GM10266 (cell line): Measurements from ENCODE around the gene ALOX12.

Experiments
- DNase-seq: peaks from one replicate; pipeline ENCODE4 v3.0.0; 2012; ENCODE audit errors: extremely low spot score
- CTCF ChIP-seq: IDR thresholded peaks from 2 replicates; pipeline ENCODE4 v1.5.1; 2012; ENCODE audit warnings: mild to moderate bottlenecking, low read depth; ENCODE audit not compliant: control insufficient read depth, insufficient read depth; ENCODE audit errors: missing control alignments

Gene ALOX12

GRCh38 chr17:7002288-7003047 lies 6.6 kb downstream of the ALOX12 start:
- TF ChIP-seq CTCF = no peak
- no peak for DNase-seq

- no peak for TF ChIP-seq CTCF
- no peak for DNase-seq
Measured at GRCh38 chr17:7003745-7004144, 7.9 kb downstream of the ALOX12 start.

GRCh38 chr17:7004398-7005253 lies 8.8 kb downstream of the ALOX12 start:
- TF ChIP-seq CTCF = peak; percentile 71
- DNase-seq = peak; percentile 78

DNA sequence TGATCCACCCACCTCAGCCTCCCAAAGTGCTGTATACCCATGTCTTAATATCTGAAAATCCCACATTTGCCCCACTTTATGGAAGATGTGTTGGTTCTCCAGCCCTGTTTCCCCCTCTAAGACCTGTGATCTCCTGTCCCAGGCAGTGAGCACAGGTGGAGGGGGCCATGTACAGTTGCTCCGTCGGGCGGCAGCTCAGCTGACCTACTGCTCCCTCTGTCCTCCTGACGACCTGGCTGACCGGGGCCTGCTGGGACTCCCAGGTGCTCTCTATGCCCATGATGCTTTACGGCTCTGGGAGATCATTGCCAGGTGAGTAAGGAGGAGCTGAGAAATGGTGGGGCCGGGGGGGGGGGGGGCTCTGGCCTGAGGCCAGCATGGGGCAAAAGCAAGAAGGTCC lies 9.9 kb downstream of the ALOX12 start:
- no peak for DNase-seq
- TF ChIP-seq CTCF = no peak

DNA sequence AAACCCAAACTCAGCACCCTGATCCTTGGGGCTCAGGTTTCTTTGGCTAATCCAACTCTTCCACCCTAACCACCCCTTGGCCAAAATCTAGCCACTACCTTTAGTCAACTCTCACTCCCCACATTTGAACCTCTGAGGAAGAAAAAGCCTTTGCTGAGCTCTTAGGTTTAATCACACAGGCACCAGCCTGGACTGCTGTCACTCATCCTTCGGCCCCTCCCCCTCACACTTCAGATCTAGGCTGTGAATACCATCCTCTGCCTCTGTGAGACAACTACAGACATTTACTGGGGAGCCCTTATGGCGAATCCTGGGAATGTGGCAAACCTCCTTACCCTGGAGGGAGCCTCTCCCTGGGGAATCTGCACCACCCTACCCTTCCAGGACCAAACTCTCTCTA lies 11.3 kb downstream of the ALOX12 start:
- TF ChIP-seq CTCF = no peak
- DNase-seq = no peak

GRCh38 chr17:7010523-7010922 lies 14.7 kb downstream of the ALOX12 start:
- DNase-seq = no peak
- no peak for TF ChIP-seq CTCF

DNA sequence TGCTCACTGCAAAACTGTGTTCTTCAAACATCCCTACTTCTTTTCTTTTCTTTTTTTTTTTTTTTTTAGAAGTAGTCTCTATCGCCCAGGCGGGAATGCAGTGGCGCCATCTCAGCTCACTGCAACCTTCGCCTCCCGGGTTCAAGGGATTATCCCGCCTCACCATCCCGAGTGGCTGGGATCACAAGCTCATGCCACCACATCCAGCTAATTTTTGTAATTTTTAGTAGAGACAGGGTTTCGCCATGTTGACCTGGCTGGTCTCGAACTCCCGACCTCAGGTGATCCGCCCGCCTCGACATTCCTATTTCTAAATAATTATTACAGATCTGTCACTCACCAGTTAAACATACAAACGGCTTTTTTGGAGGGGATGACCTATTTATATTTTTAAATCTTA lies 15.6 kb downstream of the ALOX12 start:
- no peak for DNase-seq
- TF ChIP-seq CTCF = no peak
